ENCODE results near the gene CCNK.

DNA sequence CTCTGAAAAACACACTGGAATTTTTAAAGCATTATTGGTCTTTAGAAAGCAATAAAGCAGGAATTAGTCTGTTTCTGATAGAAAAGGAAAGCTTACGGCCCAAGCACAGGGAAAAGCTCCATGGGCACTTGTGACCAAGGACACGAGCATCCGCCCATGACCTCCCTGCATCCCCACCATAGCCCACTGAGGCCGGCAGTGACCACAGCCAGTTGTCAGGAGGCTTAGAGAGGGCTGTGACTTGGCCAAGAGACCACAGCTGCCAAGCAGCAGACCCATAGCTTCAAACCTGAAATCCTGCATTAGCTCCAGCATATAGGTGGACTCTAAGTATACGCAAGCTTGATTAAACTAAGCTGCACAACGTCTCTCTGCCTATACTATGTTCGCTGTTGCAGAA lies 9.5 kb upstream of the CCNK start:
- TF ChIP-seq CTCF (IDR thresholded peaks at IDR 0.05), result no peak
- TF ChIP-seq EP300 (IDR thresholded peaks at IDR 0.05; ENCODE audit: low read depth), result no peak
- no peak for TF ChIP-seq POLR2AphosphoS5 (IDR thresholded peaks at IDR 0.05)
- TF ChIP-seq POLR2A (IDR thresholded peaks at IDR 0.05), result no peak

All from transverse colon (tissue), 4 donors.